HEK293 (cell line): ENCODE measurements around the gene LVRN.
"Not testable (repeated sequence)": the region's sequence is repeated elsewhere in the genome, so short reads cannot be mapped to it uniquely, and the experiment has no call there.

ENCODE experiments used
- CTCF ChIA-PET: fragments of 350-600 bp; formaldehyde crosslinking; extraction: SDS; loops from one replicate; lab custom pipeline; 2021; ENCODE audit warnings: antibody characterized with exemption; lab: Yijun Ruan, JAX
- POLR2A ChIA-PET: fragments of 300-600 bp; formaldehyde crosslinking; extraction: SDS; loops from one replicate; lab custom pipeline; 2020; ENCODE audit warnings: antibody characterized with exemption, inconsistent platforms; lab: Yijun Ruan, JAX
- H3K27ac ChIP-seq: fragments of 200-500 bp; sonication (Bioruptor generic); 2 replicates; pipeline ENCODE4 v1.5.1; 2014; ENCODE audit warnings: low read depth, low read length, control low read depth, inconsistent platforms; ENCODE audit errors: extremely low read depth
- H3K36me3 ChIP-seq, 2 experiments: fragments of 200-500 bp in 1 of 2; sonication (Bioruptor generic) in 1 of 2; 1 replicate in 1 of 2; 2 replicates in 1 of 2; pipeline ENCODE4 v1.5.1; 2014 to 2017; ENCODE audit warnings: inconsistent platforms in 2 of 2, low read length in 2 of 2; ENCODE audit not compliant: control insufficient read depth in 2 of 2, insufficient read depth in 1 of 2
- H3K4me1 ChIP-seq: fragments of 200-500 bp; sonication (Bioruptor generic); 2 replicates; pipeline ENCODE4 v1.5.1; 2014; ENCODE audit warnings: mild to moderate bottlenecking, low read length, inconsistent platforms; ENCODE audit not compliant: control insufficient read depth, insufficient read depth
- H3K4me3 ChIP-seq: 2 replicates; pipeline ENCODE4 v1.5.1; 2011; ENCODE audit warnings: low read depth, mild to moderate bottlenecking, control low read depth, low read length, moderate library complexity
- H3K9me3 ChIP-seq: fragments of 200-500 bp; sonication (Bioruptor generic); 2 replicates; pipeline ENCODE4 v1.5.1; 2014; ENCODE audit warnings: low read depth, low read length, inconsistent platforms; ENCODE audit not compliant: control insufficient read depth, insufficient read depth
- KLF1 ChIP-seq: fragments of 450-650 bp; formaldehyde crosslinking; IDR thresholded peaks from 2 replicates; pipeline ENCODE4 v1.5.1; 2016; ENCODE audit warnings: missing biosample characterization, missing genetic modification characterization
- SCRT2 ChIP-seq: fragments of 450-650 bp; formaldehyde crosslinking; IDR thresholded peaks from 2 replicates; pipeline ENCODE4 v1.5.1; 2016; ENCODE audit warnings: missing biosample characterization, missing genetic modification characterization
- SETDB1 ChIP-seq: IDR thresholded peaks from one replicate; pipeline ENCODE4 v1.6.1; 2017; ENCODE audit warnings: mild to moderate bottlenecking, low read length, moderate library complexity, mixed read lengths; ENCODE audit not compliant: insufficient read length
- SP3 ChIP-seq: fragments of 450-650 bp; formaldehyde crosslinking; IDR thresholded peaks from 2 replicates; pipeline ENCODE4 v1.5.1; 2016; ENCODE audit warnings: missing biosample characterization, missing genetic modification characterization
- ZNF10 ChIP-seq: fragments of 450-650 bp; formaldehyde crosslinking; IDR thresholded peaks from 2 replicates; pipeline ENCODE4 v1.5.1; 2017; ENCODE audit warnings: missing biosample characterization, missing genetic modification characterization
- ZNF146 ChIP-seq: fragments of 450-650 bp; formaldehyde crosslinking; IDR thresholded peaks from 2 replicates; pipeline ENCODE4 v1.5.1; 2016; ENCODE audit warnings: missing biosample characterization, missing genetic modification characterization
- ZNF169 ChIP-seq: fragments of 450-650 bp; formaldehyde crosslinking; IDR thresholded peaks from 2 replicates; pipeline ENCODE4 v1.5.1; 2016; ENCODE audit warnings: missing biosample characterization, missing genetic modification characterization
- ZNF223 ChIP-seq: fragments of 450-650 bp; formaldehyde crosslinking; IDR thresholded peaks from 2 replicates; pipeline ENCODE4 v1.5.1; 2016; ENCODE audit warnings: missing biosample characterization, missing genetic modification characterization
- ZSCAN23 ChIP-seq: fragments of 450-650 bp; formaldehyde crosslinking; IDR thresholded peaks from 2 replicates; pipeline ENCODE4 v1.5.1; 2016; ENCODE audit warnings: missing biosample characterization, missing genetic modification characterization
- TF ChIP-seq, protein P1 (sequence below): fragments of 450-650 bp; formaldehyde crosslinking; IDR thresholded peaks from 2 replicates; pipeline ENCODE4 v1.5.1; 2016; ENCODE audit warnings: missing biosample characterization, missing genetic modification characterization
- TF ChIP-seq, protein P2 (sequence below): fragments of 450-650 bp; formaldehyde crosslinking; IDR thresholded peaks from 2 replicates; pipeline ENCODE4 v1.5.1; 2016; ENCODE audit warnings: missing biosample characterization, missing genetic modification characterization
- TF ChIP-seq, protein P3 (sequence below): fragments of 450-650 bp; formaldehyde crosslinking; IDR thresholded peaks from 2 replicates; pipeline ENCODE4 v1.5.0; 2017; ENCODE audit warnings: missing biosample characterization, missing genetic modification characterization, borderline replicate concordance

LVRN gene

DNA sequence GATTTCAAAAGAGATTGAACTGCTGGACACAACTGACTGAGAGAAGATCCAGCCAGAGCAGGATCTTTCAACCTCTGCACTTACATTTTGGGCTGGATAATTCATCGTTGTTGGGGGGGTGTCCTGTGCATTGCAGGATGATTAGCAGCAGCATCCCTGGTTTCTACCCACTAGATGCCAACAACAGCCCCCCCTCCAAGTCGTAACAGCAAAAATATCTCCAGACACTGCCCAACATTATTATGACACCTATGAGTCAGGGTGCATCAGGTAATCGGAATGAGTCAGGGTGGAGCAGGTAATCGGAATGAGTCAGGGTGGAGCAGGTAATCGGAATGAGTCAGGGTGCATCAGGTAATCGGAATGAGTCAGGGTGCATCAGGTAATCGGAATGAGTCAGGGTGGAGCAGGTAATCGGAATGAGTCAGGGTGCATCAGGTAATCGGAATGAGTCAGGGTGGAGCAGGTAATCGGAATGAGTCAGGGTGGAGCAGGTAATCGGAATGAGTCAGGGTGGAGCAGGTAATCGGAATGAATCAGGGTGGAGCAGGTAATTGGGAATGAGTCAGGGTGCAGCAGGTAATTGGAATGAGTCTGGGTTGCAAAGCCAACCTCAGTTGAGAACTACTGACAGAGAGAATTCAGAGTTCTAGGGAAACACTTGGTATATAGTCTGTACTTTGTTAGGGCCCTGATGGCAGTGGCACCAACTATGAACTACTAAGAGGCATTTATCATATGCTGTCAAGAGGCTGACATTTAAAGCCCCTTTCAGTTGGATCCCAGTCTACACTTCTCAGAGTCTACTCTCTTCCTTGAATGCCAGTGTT is 33.5 kb upstream of the LVRN start:
- H3K9me3 ChIP-seq, H3K4me1 ChIP-seq, H3K27ac ChIP-seq, POLR2A ChIA-PET, H3K36me3 ChIP-seq, H3K4me3 ChIP-seq: not testable (repeated sequence)
- TF ChIP-seq KLF1 (tag by site-specific recombination) (peak; percentile 37; the same call in 1 of the 2 replicates), ZNF169 (tag by site-specific recombination) (peak; percentile 15; the same call in 1 of the 2 replicates), ZNF223 (tag by site-specific recombination) (peak; percentile 91)
- TF ChIP-seq, protein P1, sequence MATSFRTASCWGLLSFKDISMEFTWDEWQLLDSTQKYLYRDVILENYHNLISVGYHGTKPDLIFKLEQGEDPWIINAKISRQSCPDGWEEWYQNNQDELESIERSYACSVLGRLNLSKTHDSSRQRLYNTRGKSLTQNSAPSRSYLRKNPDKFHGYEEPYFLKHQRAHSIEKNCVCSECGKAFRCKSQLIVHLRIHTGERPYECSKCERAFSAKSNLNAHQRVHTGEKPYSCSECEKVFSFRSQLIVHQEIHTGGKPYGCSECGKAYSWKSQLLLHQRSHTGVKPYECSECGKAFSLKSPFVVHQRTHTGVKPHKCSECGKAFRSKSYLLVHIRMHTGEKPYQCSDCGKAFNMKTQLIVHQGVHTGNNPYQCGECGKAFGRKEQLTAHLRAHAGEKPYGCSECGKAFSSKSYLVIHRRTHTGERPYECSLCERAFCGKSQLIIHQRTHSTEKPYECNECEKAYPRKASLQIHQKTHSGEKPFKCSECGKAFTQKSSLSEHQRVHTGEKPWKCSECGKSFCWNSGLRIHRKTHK (tag by site-specific recombination) = peak; percentile 24; the same call in 1 of the 2 replicates
- CTCF ChIA-PET = interaction anchor here (0.6 kb wide), 1 partner anchor 25 kb away, joined by 3 read pairs; no protein-coding TSS in a partner anchor

DNA sequence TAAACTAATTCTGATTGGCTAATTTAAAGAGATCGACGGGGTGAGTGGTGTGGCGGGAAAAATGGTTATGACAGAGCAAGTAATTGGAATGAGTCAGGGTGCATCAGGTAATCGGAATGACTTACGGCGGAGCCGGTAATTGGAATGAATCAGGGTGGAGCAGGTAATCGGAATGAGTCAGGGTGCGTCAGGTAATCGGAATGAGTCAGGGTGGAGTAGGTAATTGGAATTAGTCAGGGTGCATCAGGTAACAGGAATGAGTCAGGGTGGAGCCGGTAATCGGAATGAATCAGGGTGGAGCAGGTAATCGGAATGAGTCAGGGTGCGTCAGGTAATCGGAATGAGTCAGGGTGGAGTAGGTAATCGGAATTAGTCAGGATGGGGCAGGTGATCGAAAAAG is 32.1 kb upstream of the LVRN start:
- CTCF ChIA-PET = not testable (repeated sequence)

DNA sequence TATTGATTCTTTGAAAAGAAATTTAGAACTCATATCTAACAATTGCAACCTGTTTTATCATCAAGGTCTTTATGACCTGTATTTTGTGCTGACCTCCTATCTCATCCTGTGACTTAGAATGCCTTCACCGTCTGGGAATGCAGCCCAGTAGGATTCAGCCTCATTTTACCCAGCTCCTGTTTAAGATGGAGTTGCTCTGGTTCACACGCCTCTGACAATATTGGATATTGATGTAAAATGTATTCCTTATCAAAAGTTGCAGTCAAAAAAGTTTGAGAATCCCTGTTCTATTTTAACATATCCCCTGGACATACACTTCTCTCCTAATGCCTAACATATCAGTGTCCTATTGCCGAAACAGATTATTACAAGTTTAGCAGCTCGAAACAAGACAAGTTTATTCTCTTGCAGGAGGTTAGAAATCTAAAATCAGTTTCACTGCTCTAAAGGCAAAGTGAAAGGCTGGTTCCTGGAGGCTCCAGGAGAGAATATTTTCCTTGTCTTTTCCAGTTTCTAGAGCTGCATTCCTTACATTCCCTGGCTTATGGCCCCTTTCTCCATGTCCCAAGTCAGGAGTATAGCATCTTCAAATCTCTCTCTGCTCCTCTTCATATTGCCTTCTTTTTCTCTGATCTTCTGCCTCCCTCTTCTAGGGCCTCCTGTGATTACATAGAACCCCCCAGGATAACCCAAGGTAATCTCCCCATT is 31.5 kb upstream of the LVRN start:
- no peak overlapping the region for H3K4me3 ChIP-seq
- POLR2A ChIA-PET = no interaction called here
- CTCF ChIA-PET = interaction anchor here (0.5 kb wide), 1 partner anchor 331 kb away, joined by 5 read pairs; no protein-coding TSS in a partner anchor
- H3K9me3 ChIP-seq = no peaks in the 10 kb centered on the region
- H3K4me1 ChIP-seq = no peaks in the 10 kb centered on the region
- TF ChIP-seq ZNF146 (no peak), ZNF10 (tag by site-specific recombination) (no peak), ZSCAN23 (tag by site-specific recombination) (no peak)
- TF ChIP-seq, protein P2, sequence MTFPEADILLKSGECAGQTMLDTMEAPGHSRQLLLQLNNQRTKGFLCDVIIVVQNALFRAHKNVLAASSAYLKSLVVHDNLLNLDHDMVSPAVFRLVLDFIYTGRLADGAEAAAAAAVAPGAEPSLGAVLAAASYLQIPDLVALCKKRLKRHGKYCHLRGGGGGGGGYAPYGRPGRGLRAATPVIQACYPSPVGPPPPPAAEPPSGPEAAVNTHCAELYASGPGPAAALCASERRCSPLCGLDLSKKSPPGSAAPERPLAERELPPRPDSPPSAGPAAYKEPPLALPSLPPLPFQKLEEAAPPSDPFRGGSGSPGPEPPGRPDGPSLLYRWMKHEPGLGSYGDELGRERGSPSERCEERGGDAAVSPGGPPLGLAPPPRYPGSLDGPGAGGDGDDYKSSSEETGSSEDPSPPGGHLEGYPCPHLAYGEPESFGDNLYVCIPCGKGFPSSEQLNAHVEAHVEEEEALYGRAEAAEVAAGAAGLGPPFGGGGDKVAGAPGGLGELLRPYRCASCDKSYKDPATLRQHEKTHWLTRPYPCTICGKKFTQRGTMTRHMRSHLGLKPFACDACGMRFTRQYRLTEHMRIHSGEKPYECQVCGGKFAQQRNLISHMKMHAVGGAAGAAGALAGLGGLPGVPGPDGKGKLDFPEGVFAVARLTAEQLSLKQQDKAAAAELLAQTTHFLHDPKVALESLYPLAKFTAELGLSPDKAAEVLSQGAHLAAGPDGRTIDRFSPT (tag by site-specific recombination) = no peak
- no peaks in the 10 kb centered on the region for H3K36me3 ChIP-seq
- H3K27ac ChIP-seq = no peak overlapping the region

More for the DNA sequence above, 32.1 kb upstream of the LVRN start:
- H3K4me1 ChIP-seq, H3K36me3 ChIP-seq, H3K4me3 ChIP-seq, POLR2A ChIA-PET, H3K9me3 ChIP-seq, H3K27ac ChIP-seq: not testable (repeated sequence)
- peak; percentile 69; the same call in 1 of the 2 replicates for TF ChIP-seq ZNF169 (tag by site-specific recombination)
- peak; percentile 42 for TF ChIP-seq SP3 (tag by site-specific recombination)
- TF ChIP-seq, protein P3, sequence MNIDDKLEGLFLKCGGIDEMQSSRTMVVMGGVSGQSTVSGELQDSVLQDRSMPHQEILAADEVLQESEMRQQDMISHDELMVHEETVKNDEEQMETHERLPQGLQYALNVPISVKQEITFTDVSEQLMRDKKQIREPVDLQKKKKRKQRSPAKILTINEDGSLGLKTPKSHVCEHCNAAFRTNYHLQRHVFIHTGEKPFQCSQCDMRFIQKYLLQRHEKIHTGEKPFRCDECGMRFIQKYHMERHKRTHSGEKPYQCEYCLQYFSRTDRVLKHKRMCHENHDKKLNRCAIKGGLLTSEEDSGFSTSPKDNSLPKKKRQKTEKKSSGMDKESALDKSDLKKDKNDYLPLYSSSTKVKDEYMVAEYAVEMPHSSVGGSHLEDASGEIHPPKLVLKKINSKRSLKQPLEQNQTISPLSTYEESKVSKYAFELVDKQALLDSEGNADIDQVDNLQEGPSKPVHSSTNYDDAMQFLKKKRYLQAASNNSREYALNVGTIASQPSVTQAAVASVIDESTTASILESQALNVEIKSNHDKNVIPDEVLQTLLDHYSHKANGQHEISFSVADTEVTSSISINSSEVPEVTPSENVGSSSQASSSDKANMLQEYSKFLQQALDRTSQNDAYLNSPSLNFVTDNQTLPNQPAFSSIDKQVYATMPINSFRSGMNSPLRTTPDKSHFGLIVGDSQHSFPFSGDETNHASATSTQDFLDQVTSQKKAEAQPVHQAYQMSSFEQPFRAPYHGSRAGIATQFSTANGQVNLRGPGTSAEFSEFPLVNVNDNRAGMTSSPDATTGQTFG (tag by site-specific recombination) = 0 out of 2 replicates have a peak, but pooled peaks have one; percentile 40
- TF ChIP-seq, protein P1 (tag by site-specific recombination) = 0 out of 2 replicates have a peak, but pooled peaks have one; percentile 18
- TF ChIP-seq ZNF223 (tag by site-specific recombination) = peak; percentile 62; the same call in 1 of the 2 replicates
- peak; percentile 30; the same call in 1 of the 2 replicates for TF ChIP-seq SCRT2 (tag by site-specific recombination)
- peak; percentile 68 for TF ChIP-seq KLF1 (tag by site-specific recombination)
- TF ChIP-seq SETDB1 = peak; percentile 47
